CD14-positive monocyte (primary cell): ENCODE measurements around the gene HAGH. TPM values are rescaled to one million over a fixed set of nuclear protein-coding genes. Genes with fewer than 3 reads are reported as not detected.

ENCODE experiments used
- DNase-seq, 3 donors: peaks; one replicate each; pipeline ENCODE4 v3.0.0-alpha.2; 2011 to 2022
- H2AFZ ChIP-seq: 2 replicates; pipeline ENCODE4 v1.6.0; 2012; ENCODE audit warnings: mild to moderate bottlenecking, low read depth, low read length, inconsistent platforms; ENCODE audit not compliant: insufficient read depth, poor library complexity, severe bottlenecking
- H3K27ac ChIP-seq, 2 donors: 1 replicate in 1 of 2; 2 replicates in 1 of 2; pipeline ENCODE4 v1.5.1; 2012 to 2013; ENCODE audit warnings: low read length in 2 of 2, control low read depth in 1 of 2, inconsistent platforms in 1 of 2, low read depth in 1 of 2, mild to moderate bottlenecking in 1 of 2
- H3K27me3 ChIP-seq, 2 donors: one replicate each; pipeline versions ENCODE4 v1.6.0 to v1.6.1; 2011 to 2013; ENCODE audit warnings: low read length in 2 of 2; ENCODE audit not compliant: control insufficient read depth in 2 of 2, insufficient read depth in 2 of 2
- H3K36me3 ChIP-seq, 2 donors: replicated peaks in 1 of 2; 1 replicate in 1 of 2; 2 replicates in 1 of 2; pipeline versions ENCODE4 v1.5.1 to v1.6.1; 2012 to 2013; ENCODE audit warnings: low read length in 2 of 2, control low read depth in 1 of 2, inconsistent platforms in 1 of 2, mild to moderate bottlenecking in 1 of 2; ENCODE audit not compliant: insufficient read depth in 2 of 2, control insufficient read depth in 1 of 2
- H3K4me1 ChIP-seq, 2 donors: 1 replicate in 1 of 2; 2 replicates in 1 of 2; pipeline versions ENCODE4 v1.5.1 to v1.6.1; 2012 to 2013; ENCODE audit warnings: low read length in 2 of 2, control low read depth in 1 of 2, inconsistent platforms in 1 of 2, mild to moderate bottlenecking in 1 of 2, moderate library complexity in 1 of 2; ENCODE audit not compliant: insufficient read depth in 2 of 2, control insufficient read depth in 1 of 2
- H3K4me2 ChIP-seq: replicated peaks from 2 replicates; pipeline ENCODE3; 2012; ENCODE audit warnings: low read length, moderate library complexity, mild to moderate bottlenecking; ENCODE audit not compliant: poor library complexity, severe bottlenecking; ENCODE audit errors: extremely low read depth
- H3K4me3 ChIP-seq, 3 experiments: fragments of 200-600 bp in 1 of 3; sonication (generic) in 1 of 3; replicated peaks in 1 of 3; 1 replicate in 2 of 3; 2 replicates in 1 of 3; pipeline ENCODE4 v1.5.1; 2011 to 2013; ENCODE audit warnings: low read length in 3 of 3, mild to moderate bottlenecking in 3 of 3, control low read depth in 2 of 3, low read depth in 2 of 3, inconsistent platforms in 1 of 3, moderate library complexity in 1 of 3
- H3K79me2 ChIP-seq: 2 replicates; pipeline ENCODE4 v1.6.0; 2012; ENCODE audit warnings: mild to moderate bottlenecking, control low read depth, inconsistent platforms, low read length, moderate library complexity; ENCODE audit not compliant: insufficient read depth
- H3K9ac ChIP-seq: 2 replicates; pipeline ENCODE4 v1.6.0; 2017; ENCODE audit warnings: low read length, mild to moderate bottlenecking; ENCODE audit not compliant: insufficient read depth, poor library complexity, severe bottlenecking
- H3K9me3 ChIP-seq, 2 donors: replicated peaks in 1 of 2; 1 replicate in 1 of 2; 2 replicates in 1 of 2; pipeline versions ENCODE4 v1.5.1 to v1.6.1; 2012 to 2013; ENCODE audit warnings: low read length in 2 of 2, control low read depth in 1 of 2; ENCODE audit not compliant: control insufficient read depth in 1 of 2, insufficient read depth in 1 of 2
- H4K20me1 ChIP-seq: 2 replicates; pipeline ENCODE4 v1.6.0; 2012; ENCODE audit warnings: mild to moderate bottlenecking, low read length, control low read depth, moderate library complexity; ENCODE audit not compliant: insufficient read depth
- H3K27ac Mint-ChIP-seq, 7 donors: one replicate each; pipeline ENCODE4 v1.8.0; 2020; ENCODE audit warnings: mild to moderate bottlenecking in 7 of 7, mixed read lengths in 7 of 7, moderate library complexity in 6 of 7, inconsistent platforms in 2 of 7
- H3K27me3 Mint-ChIP-seq, 3 donors: one replicate each; pipeline ENCODE4 v1.8.0; 2021 to 2022; ENCODE audit warnings: low read depth in 3 of 3, mild to moderate bottlenecking in 3 of 3, mixed read lengths in 3 of 3, moderate library complexity in 3 of 3, inconsistent platforms in 1 of 3
- H3K36me3 Mint-ChIP-seq, 2 donors: one replicate each; pipeline ENCODE4 v1.8.0; 2020; ENCODE audit warnings: mixed read lengths in 2 of 2, inconsistent platforms in 1 of 2, mild to moderate bottlenecking in 1 of 2
- H3K4me1 Mint-ChIP-seq: one replicate; pipeline ENCODE4 v1.8.0; 2020; ENCODE audit warnings: mild to moderate bottlenecking, mixed read lengths
- H3K4me3 Mint-ChIP-seq, 2 donors: one replicate each; pipeline ENCODE4 v1.8.0; 2020; ENCODE audit warnings: mild to moderate bottlenecking in 2 of 2, mixed read lengths in 2 of 2, moderate library complexity in 1 of 2
- H3K9me3 Mint-ChIP-seq, 7 donors: one replicate each; pipeline ENCODE4 v1.8.0; 2020 to 2022; ENCODE audit warnings: mixed read lengths in 7 of 7, mild to moderate bottlenecking in 6 of 7, moderate library complexity in 6 of 7, inconsistent platforms in 2 of 7
- CTCF ChIP-seq: fragments of 200-600 bp; IDR thresholded peaks from one replicate; pipeline ENCODE4 v1.8.0; 2022; ENCODE audit warnings: antibody characterized with exemption, mild to moderate bottlenecking
- WGBS: methylation state at CpG from one replicate; pipeline ENCODE4 v1.1.5; 2013; ENCODE audit warnings: missing lambda C conversion rate; ENCODE audit not compliant: insufficient coverage; 5-methylcytosine and 5-hydroxymethylcytosine counted together
- intact Hi-C, 2 donors: fragments of 100-400 bp; cut with micrococcal nuclease; formaldehyde crosslinking; loops; one replicate each; pipeline versions ENCODE4 v1.15.0 to v1.15.1; 2023
- polyA plus RNA-seq, 3 donors: library from polyadenylated mRNA; depleted of rRNA in 1 of 3; unstranded in 2 of 3; stranded (reverse) in 1 of 3; fragments of 300-500 nt in 2 of 3; fragments of >200 nt in 1 of 3; fragmentation: Illumina TruSeq in 2 of 3; gene quantifications; 1 replicate in 2 of 3; 2 replicates in 1 of 3; pipeline ENCODE4 v1.2.3, GENCODE V29; 2012 to 2021

The HAGH gene
- polyA plus RNA-seq, 3 donors: 42.6 to 82.1 (median 47.7) TPM

GRCh38 chr16:1758923-1759322 is 67.7 kb downstream of the HAGH start:
- H3K4me1 Mint-ChIP-seq: no peaks in the 10 kb centered on the region
- no peak overlapping the region for H3K4me3 Mint-ChIP-seq
- Histone ChIP-seq H3K36me3 (peaks cover 63 to 84% of the 10 kb centered on the region in 2 donors), H3K4me3 (no peak overlapping the region), H4K20me1 (peaks cover 15% of the 10 kb centered on the region), H3K9me3 (no peaks in the 10 kb centered on the region), H2AFZ (no peak overlapping the region), H3K4me1 (no peaks in the 10 kb centered on the region), H3K79me2 (no peaks in the 10 kb centered on the region), H3K27me3 (no peaks in the 10 kb centered on the region), H3K4me2 (no peak overlapping the region), H3K27ac (no peak overlapping the region), H3K9ac (no peak overlapping the region)
- intact Hi-C loops: no loop called here
- no peak for TF ChIP-seq CTCF
- peaks cover 0 to 3% (median 2%) of the 10 kb centered on the region in 3 donors for H3K27me3 Mint-ChIP-seq
- peaks cover 0 to 2% (median 0%) of the 10 kb centered on the region in 7 donors for H3K9me3 Mint-ChIP-seq
- peaks cover 45 to 85% of the 10 kb centered on the region in 2 donors for H3K36me3 Mint-ChIP-seq
- WGBS: 95% methylated on average over 13 of the region's 18 CpGs
- no peak for DNase-seq
- H3K27ac Mint-ChIP-seq: no peak overlapping the region

DNA sequence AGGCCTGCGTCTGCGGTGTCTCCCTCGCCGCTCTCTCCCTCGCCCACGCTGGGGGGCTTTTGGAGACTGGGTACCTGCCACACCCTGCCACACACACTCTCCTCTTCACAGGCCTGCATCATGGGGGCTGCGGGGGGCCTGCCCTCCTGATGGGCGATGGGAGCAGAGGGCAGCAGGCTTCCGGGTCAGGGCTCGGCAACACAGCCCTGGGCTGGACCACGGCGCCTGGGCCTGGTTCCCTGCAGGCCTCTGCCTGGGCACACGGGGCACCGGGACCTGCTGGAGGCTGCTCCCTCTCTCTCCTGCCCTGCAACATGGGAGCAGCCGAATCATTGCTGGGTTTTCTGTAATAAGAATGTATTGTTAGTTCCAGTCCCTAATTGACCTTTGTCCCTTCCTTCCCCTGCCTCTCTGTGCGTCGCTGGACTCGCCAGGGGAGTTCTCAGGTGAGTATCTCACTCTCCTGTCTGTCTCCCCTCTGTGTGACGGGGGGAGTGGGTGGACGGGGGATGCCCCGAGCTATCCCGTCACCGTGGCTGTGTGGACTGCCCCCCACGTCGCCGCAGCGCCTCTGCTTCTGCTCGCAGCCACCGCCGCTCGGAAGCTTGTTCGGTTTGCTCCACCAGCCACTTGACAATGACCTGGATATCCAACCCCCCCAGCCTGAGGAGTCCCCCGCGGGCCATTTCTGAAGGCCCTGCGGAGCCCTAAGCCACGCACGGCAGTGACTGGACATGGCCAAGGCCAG is 68.7 kb downstream of the HAGH start:
- 98% methylated on average over 28 of the region's 37 CpGs for WGBS
- Histone ChIP-seq H3K9ac (no peak overlapping the region), H3K27ac (no peak overlapping the region), H3K9me3 (no peaks in the 10 kb centered on the region), H3K4me1 (no peaks in the 10 kb centered on the region), H3K4me2 (no peak overlapping the region), H3K27me3 (no peaks in the 10 kb centered on the region), H2AFZ (no peak overlapping the region), H3K79me2 (no peaks in the 10 kb centered on the region), H3K4me3 (no peak overlapping the region), H3K36me3 (peaks cover 58 to 83% of the 10 kb centered on the region in 2 donors), H4K20me1 (peaks cover 10% of the 10 kb centered on the region)
- DNase-seq: no peak
- Mint-ChIP-seq H3K4me1 (no peaks in the 10 kb centered on the region), H3K36me3 (peaks cover 46 to 87% of the 10 kb centered on the region in 2 donors), H3K27me3 (peaks cover 0 to 3% (median 2%) of the 10 kb centered on the region in 3 donors), H3K27ac (peak overlapping the region in 1 of 7 donors; percentile 53), H3K9me3 (peaks cover 0 to 2% (median 0%) of the 10 kb centered on the region in 7 donors), H3K4me3 (no peak overlapping the region)
- intact Hi-C loops: no loop called here
- TF ChIP-seq CTCF: no peak

Other genes starting within 250 kb of the HAGH start
- gene IFT140, start 214.8 kb downstream of the HAGH start, polyA plus RNA-seq: 1 to 10 TPM in 2 of 3 donors, under 1 TPM in 1; 0.75 to 3.7 (median 1.2) TPM
- gene CRAMP1, start 214.5 kb downstream of the HAGH start, polyA plus RNA-seq: 10 to 100 TPM in 1 of 3 donors, 1 to 10 TPM in 1, under 1 TPM in 1; 0.46 to 12.3 (median 1.0) TPM
- gene JPT2, start 148.5 kb downstream of the HAGH start, polyA plus RNA-seq: 1 to 10 TPM; 5.4 to 7.5 (median 5.8) TPM
- gene MAPK8IP3, start 120.6 kb downstream of the HAGH start, polyA plus RNA-seq: 100 to 1,000 TPM in 1 of 3 donors, 1 to 10 TPM in 2; 1.1 to 185 (median 2.1) TPM
- 10 to 100 TPM; 57.7 to 80.2 (median 74.7) TPM for gene NME3, start 55.3 kb downstream of the HAGH start, polyA plus RNA-seq
- 10 to 100 TPM in 1 of 3 donors, under 1 TPM in 2; 0.26 to 36.6 (median 0.48) TPM for gene EME2, start 54.0 kb downstream of the HAGH start, polyA plus RNA-seq
- 100 to 1,000 TPM in 2 of 3 donors, 10 to 100 TPM in 1; 34.5 to 137 (median 109) TPM for gene MRPS34, start 53.7 kb downstream of the HAGH start, polyA plus RNA-seq
- 100 to 1,000 TPM in 1 of 3 donors, 10 to 100 TPM in 2; 36.8 to 151 (median 40.2) TPM for gene SPSB3, start 44.3 kb downstream of the HAGH start, polyA plus RNA-seq
- gene NUBP2, start 43.9 kb downstream of the HAGH start, polyA plus RNA-seq: 10 to 100 TPM; 34.4 to 69.5 (median 57.9) TPM
- under 1 TPM in 1 of 3 donors, not detected in 2; 0.07 TPM for gene IGFALS, start 33.1 kb downstream of the HAGH start, polyA plus RNA-seq
- 10 to 100 TPM in 2 of 3 donors, 1 to 10 TPM in 1; 7.5 to 24.9 (median 17.3) TPM for gene FAHD1, start 381 bp upstream of the HAGH start, polyA plus RNA-seq
- gene MEIOB, start 45.3 kb upstream of the HAGH start, polyA plus RNA-seq: not detected
- gene HS3ST6, start 91.6 kb upstream of the HAGH start, polyA plus RNA-seq: not detected
- 100 to 1,000 TPM; 116 to 427 (median 416) TPM for gene MSRB1, start 116.4 kb upstream of the HAGH start, polyA plus RNA-seq
- gene RPL3L, start 127.9 kb upstream of the HAGH start, polyA plus RNA-seq: not detected
- gene NDUFB10, start 132.7 kb upstream of the HAGH start, polyA plus RNA-seq: 100 to 1,000 TPM; 121 to 215 (median 186) TPM
- gene RPS2, start 138.0 kb upstream of the HAGH start, polyA plus RNA-seq: 1,000 to 10,000 TPM; 1,849 to 2,136 (median 1,893) TPM
- gene RNF151, start 140.0 kb upstream of the HAGH start, polyA plus RNA-seq: not detected
- gene TBL3, start 145.2 kb upstream of the HAGH start, polyA plus RNA-seq: 10 to 100 TPM; 33.9 to 37.8 (median 36.0) TPM
- under 1 TPM in 1 of 3 donors, not detected in 2; 0.09 TPM for gene NOXO1, start 154.6 kb upstream of the HAGH start, polyA plus RNA-seq
- gene GFER, start 157.4 kb upstream of the HAGH start, polyA plus RNA-seq: 10 to 100 TPM in 2 of 3 donors, 1 to 10 TPM in 1; 8.1 to 22.7 (median 22.4) TPM
- under 1 TPM in 2 of 3 donors, not detected in 1; 0.20 to 0.29 TPM for gene SYNGR3, start 163.1 kb upstream of the HAGH start, polyA plus RNA-seq
- gene ZNF598, start 183.0 kb upstream of the HAGH start, polyA plus RNA-seq: 10 to 100 TPM in 1 of 3 donors, 1 to 10 TPM in 2; 1.4 to 42.1 (median 1.5) TPM
- not detected for gene NPW, start 193.0 kb upstream of the HAGH start, polyA plus RNA-seq
- gene NHERF2, start 200.1 kb upstream of the HAGH start, polyA plus RNA-seq: 1 to 10 TPM in 1 of 3 donors, under 1 TPM in 2; 0.66 to 8.2 (median 0.78) TPM
- gene NTHL1, start 221.0 kb upstream of the HAGH start, polyA plus RNA-seq: 10 to 100 TPM in 1 of 3 donors, 1 to 10 TPM in 2; 9.2 to 22.4 (median 9.6) TPM
- 10 to 100 TPM; 11.7 to 95.1 (median 20.8) TPM for gene TSC2, start 221.2 kb upstream of the HAGH start, polyA plus RNA-seq